SK-N-SH treated with all-trans-retinoic acid at 6 μM for 48 hours (cell line): ENCODE measurements around the gene ARRDC5.

Source experiments
- ATAC-seq: fragments of 200-7000 bp; cut with Tn5 transposase; 3 replicates; pipeline ENCODE4 v1.9.1; 2020; ENCODE audit warnings: mild to moderate bottlenecking, moderate library complexity
- ARNTL ChIP-seq: fragments of 450-650 bp; formaldehyde crosslinking; IDR thresholded peaks from 2 replicates; pipeline ENCODE4 v1.5.0; 2020; ENCODE audit warnings: low read depth, mild to moderate bottlenecking, moderate library complexity, borderline replicate concordance
- BACH2 ChIP-seq: fragments of 250-450 bp; sonication (Bioruptor Pico); IDR thresholded peaks from 2 replicates; pipeline ENCODE4 v1.9.0; 2021; ENCODE audit warnings: mild to moderate bottlenecking, borderline replicate concordance
- CREB5 ChIP-seq: fragments of 250-450 bp; sonication (Bioruptor Pico); IDR thresholded peaks from 2 replicates; pipeline ENCODE4 v1.5.1; 2020; ENCODE audit warnings: low read depth, mild to moderate bottlenecking, moderate library complexity
- CSDC2 ChIP-seq: fragments of 250-450 bp; sonication (Bioruptor Pico); IDR thresholded peaks from 2 replicates; pipeline ENCODE4 v1.5.0; 2020; ENCODE audit warnings: mild to moderate bottlenecking, moderate library complexity
- CSRNP3 ChIP-seq: fragments of 250-450 bp; sonication (Bioruptor Pico); IDR thresholded peaks from 2 replicates; pipeline ENCODE4 v1.5.1; 2021; ENCODE audit warnings: mild to moderate bottlenecking, moderate library complexity
- ESRRG ChIP-seq: fragments of 250-450 bp; sonication (Bioruptor Pico); IDR thresholded peaks from 2 replicates; pipeline ENCODE4 v1.6.1; 2021; ENCODE audit warnings: mild to moderate bottlenecking
- GLIS3 ChIP-seq: fragments of 250-450 bp; sonication (Bioruptor Pico); IDR thresholded peaks from 2 replicates; pipeline ENCODE4 v1.5.0; 2020; ENCODE audit warnings: mild to moderate bottlenecking, moderate library complexity
- ISL1 ChIP-seq: fragments of 250-450 bp; sonication (Bioruptor Pico); IDR thresholded peaks from 2 replicates; pipeline ENCODE4 v2.1.2; 2022; ENCODE audit warnings: mild to moderate bottlenecking, moderate library complexity
- OSR1 ChIP-seq: fragments of 250-450 bp; sonication (Bioruptor Pico); IDR thresholded peaks from 2 replicates; pipeline ENCODE4 v1.8.0; 2022; ENCODE audit warnings: moderate library complexity, mild to moderate bottlenecking, inconsistent platforms
- PATZ1 ChIP-seq: fragments of 250-450 bp; sonication (Bioruptor Pico); IDR thresholded peaks from 2 replicates; pipeline ENCODE4 v1.8.0; 2020; ENCODE audit warnings: mild to moderate bottlenecking, moderate library complexity, borderline replicate concordance
- POU6F1 ChIP-seq: fragments of 250-450 bp; sonication (Bioruptor Pico); IDR thresholded peaks from 2 replicates; pipeline ENCODE4 v1.8.0; 2021; ENCODE audit warnings: low read depth, mild to moderate bottlenecking, moderate library complexity, borderline replicate concordance
- PPARA ChIP-seq: fragments of 250-450 bp; sonication (Bioruptor Pico); IDR thresholded peaks from 2 replicates; pipeline ENCODE4 v1.5.0; 2020; ENCODE audit warnings: mild to moderate bottlenecking, borderline replicate concordance
- RARB ChIP-seq: fragments of 250-450 bp; sonication (Bioruptor Pico); IDR thresholded peaks from 2 replicates; pipeline ENCODE4 v1.8.0; 2021; ENCODE audit warnings: mild to moderate bottlenecking, moderate library complexity
- SNAI2 ChIP-seq: fragments of 250-450 bp; sonication (Bioruptor Pico); IDR thresholded peaks from 2 replicates; pipeline ENCODE4 v1.5.0; 2020; ENCODE audit warnings: mild to moderate bottlenecking, moderate library complexity
- TCF4 ChIP-seq: fragments of 250-450 bp; sonication (Bioruptor Pico); IDR thresholded peaks from 2 replicates; pipeline ENCODE4 v1.8.0; 2021; ENCODE audit warnings: mild to moderate bottlenecking, moderate library complexity, borderline replicate concordance
- TOX ChIP-seq: fragments of 250-450 bp; sonication (Bioruptor Pico); IDR thresholded peaks from 2 replicates; pipeline ENCODE4 v1.8.0; 2021; ENCODE audit warnings: mild to moderate bottlenecking, moderate library complexity, borderline replicate concordance
- TSHZ2 ChIP-seq: fragments of 250-450 bp; sonication (Bioruptor Pico); IDR thresholded peaks from 2 replicates; pipeline ENCODE4 v1.5.0; 2020; ENCODE audit warnings: mild to moderate bottlenecking, moderate library complexity
- ZC3H10 ChIP-seq: fragments of 250-450 bp; sonication (Bioruptor Pico); IDR thresholded peaks from 2 replicates; pipeline ENCODE4 v1.5.1; 2021; ENCODE audit warnings: mild to moderate bottlenecking, moderate library complexity
- ZFP3 ChIP-seq: fragments of 250-450 bp; sonication (Bioruptor Pico); IDR thresholded peaks from 2 replicates; pipeline ENCODE4 v1.5.0; 2020; ENCODE audit warnings: mild to moderate bottlenecking, moderate library complexity
- ZFP30 ChIP-seq: fragments of 450-650 bp; formaldehyde crosslinking; IDR thresholded peaks from 2 replicates; pipeline ENCODE4 v1.5.0; 2022; ENCODE audit warnings: mild to moderate bottlenecking, moderate library complexity
- ZNF565 ChIP-seq: fragments of 450-650 bp; formaldehyde crosslinking; conservative IDR thresholded peaks from 2 replicates; pipeline ENCODE4 v1.5.0; 2020; ENCODE audit warnings: low read depth, mild to moderate bottlenecking, moderate library complexity
- ZNF70 ChIP-seq: fragments of 450-650 bp; formaldehyde crosslinking; IDR thresholded peaks from 2 replicates; pipeline ENCODE4 v1.5.0; 2020; ENCODE audit warnings: mild to moderate bottlenecking, moderate library complexity
- ZNF8 ChIP-seq: fragments of 450-650 bp; formaldehyde crosslinking; IDR thresholded peaks from 2 replicates; pipeline ENCODE4 v1.5.0; 2020; ENCODE audit warnings: mild to moderate bottlenecking, moderate library complexity

The ARRDC5 gene

GRCh38 chr19:4909156-4909896, 6.6 kb upstream of the ARRDC5 start, which contains the start of gene UHRF1:
TSS of gene UHRF1 (plus strand) at chr19:4909501. CDS start at chr19:4910886, 1,385 bp downstream.
- peak; percentile 7; the same call in 2 of the 3 replicates for ATAC-seq
- TF ChIP-seq CREB5 (no peak), ZNF565 (no peak), RARB (CRISPR knock-in tag) (no peak), PATZ1 (no peak), ESRRG (CRISPR knock-in tag) (no peak), TOX (CRISPR knock-in tag) (no peak), BACH2 (no peak), ZC3H10 (CRISPR knock-in tag) (no peak), OSR1 (CRISPR knock-in tag) (no peak), TSHZ2 (CRISPR knock-in tag) (no peak), ZFP3 (CRISPR knock-in tag) (no peak), ARNTL (CRISPR knock-in tag) (no peak), SNAI2 (CRISPR knock-in tag) (no peak), ISL1 (CRISPR knock-in tag) (no peak), ZNF70 (no peak), ZFP30 (CRISPR knock-in tag) (no peak), CSRNP3 (CRISPR knock-in tag) (no peak), TCF4 (CRISPR knock-in tag) (no peak)

- no peak for TF ChIP-seq PATZ1
- TF ChIP-seq ZNF8 (CRISPR knock-in tag): no peak
- TF ChIP-seq ISL1 (CRISPR knock-in tag): no peak
- no peak for TF ChIP-seq ZFP3 (CRISPR knock-in tag)
- TF ChIP-seq, all 23 proteins: peak for 0
Measured at GRCh38 chr19:4908781-4909155, 6.1 kb upstream of the ARRDC5 start.

GRCh38 chr19:4908360-4908759, 5.7 kb upstream of the ARRDC5 start:
- no peak for TF ChIP-seq BACH2
- no peak for TF ChIP-seq ZFP30 (CRISPR knock-in tag)
- TF ChIP-seq, all 23 proteins: peak for 0
- ATAC-seq: no peak

More at GRCh38 chr19:4908781-4909155, 6.1 kb upstream of the ARRDC5 start:
- no peak for ATAC-seq

- no peak for ATAC-seq
- TF ChIP-seq TCF4 (CRISPR knock-in tag) (no peak), ARNTL (CRISPR knock-in tag) (no peak), CSDC2 (no peak), PPARA (CRISPR knock-in tag) (no peak), ESRRG (CRISPR knock-in tag) (no peak), POU6F1 (CRISPR knock-in tag) (no peak), ISL1 (CRISPR knock-in tag) (no peak), GLIS3 (CRISPR knock-in tag) (no peak), TSHZ2 (CRISPR knock-in tag) (no peak)
Measured at GRCh38 chr19:4906963-4907362, 4.3 kb upstream of the ARRDC5 start.
